WTC11 (cell line): ENCODE measurements around the gene PTPRN2.

Experiments
- ATF1 ChIP-seq: sonication (generic); formaldehyde crosslinking; IDR thresholded peaks from 2 replicates; pipeline ENCODE4 v1.8.1; 2023; ENCODE audit warnings: mild to moderate bottlenecking, moderate library complexity, missing genetic modification reagents
- ATF2 ChIP-seq: sonication (generic); formaldehyde crosslinking; IDR thresholded peaks from 2 replicates; pipeline ENCODE4 v1.8.1; 2022; ENCODE audit warnings: low read depth, missing genetic modification reagents, borderline replicate concordance
- ATF3 ChIP-seq: sonication (generic); formaldehyde crosslinking; conservative IDR thresholded peaks from 2 replicates; pipeline ENCODE4 v1.8.1; 2022; ENCODE audit warnings: mild to moderate bottlenecking, missing genetic modification reagents
- CTCF ChIP-seq: fragments of 200-600 bp; IDR thresholded peaks from 2 replicates; pipeline ENCODE4 v1.8.0; 2022; ENCODE audit warnings: antibody characterized with exemption
- FOXP4 ChIP-seq: sonication (generic); formaldehyde crosslinking; IDR thresholded peaks from 2 replicates; pipeline ENCODE4 v1.8.0; 2022; ENCODE audit warnings: mild to moderate bottlenecking, missing genetic modification reagents
- JUN ChIP-seq: sonication (generic); formaldehyde crosslinking; IDR thresholded peaks from 2 replicates; pipeline ENCODE4 v1.8.0; 2023; ENCODE audit warnings: mild to moderate bottlenecking, missing genetic modification reagents
- TEAD1 ChIP-seq: sonication (generic); formaldehyde crosslinking; IDR thresholded peaks from 2 replicates; pipeline ENCODE4 v1.8.0; 2022; ENCODE audit warnings: mild to moderate bottlenecking, missing genetic modification reagents
- ZBTB43 ChIP-seq: sonication (generic); formaldehyde crosslinking; IDR thresholded peaks from 2 replicates; pipeline ENCODE4 v1.8.1; 2023; ENCODE audit warnings: mild to moderate bottlenecking, missing genetic modification reagents
- ZNF423 ChIP-seq: fragments of 250-450 bp; sonication (Bioruptor Pico); IDR thresholded peaks from 2 replicates; pipeline ENCODE4 v2.1.2; 2022; ENCODE audit warnings: mild to moderate bottlenecking, moderate library complexity

GRCh38 chr7:157995815-157996214 is 591.8 kb downstream of the PTPRN2 start:
- TF ChIP-seq ATF1 (no peak), ATF2 (CRISPR knock-in tag) (no peak), CTCF (no peak), ZBTB43 (CRISPR knock-in tag) (no peak), JUN (no peak), FOXP4 (CRISPR knock-in tag) (no peak), ZNF423 (CRISPR knock-in tag) (no peak), TEAD1 (no peak), ATF3 (CRISPR knock-in tag) (no peak)
